HepG2 (cell line): ENCODE measurements around the gene CHST14. TPM values are rescaled to one million over a fixed set of nuclear protein-coding genes. Genes with fewer than 3 reads are reported as not detected.

Experiments used
- AKNA ChIP-seq: sonication (generic); formaldehyde crosslinking; IDR thresholded peaks from 2 replicates; pipeline ENCODE4 v1.4.0; 2020; ENCODE audit warnings: missing genetic modification reagents, borderline replicate concordance
- CEBPB ChIP-seq: IDR thresholded peaks from 2 replicates; pipeline ENCODE4 v1.6.1; 2011; ENCODE audit warnings: low read depth, low read length, improper control_type of control experiment, borderline replicate concordance
- DR1 ChIP-seq: sonication (generic); formaldehyde crosslinking; IDR thresholded peaks from 2 replicates; pipeline ENCODE4 v1.8.0; 2021; ENCODE audit warnings: mild to moderate bottlenecking, missing genetic modification reagents, inconsistent platforms
- GATAD2A ChIP-seq: IDR thresholded peaks from 2 replicates; pipeline ENCODE4 v1.6.1; 2016
- HIC2 ChIP-seq: sonication (generic); formaldehyde crosslinking; IDR thresholded peaks from 2 replicates; pipeline ENCODE4 v1.9.0; 2022; ENCODE audit warnings: low read depth, missing genetic modification reagents
- HNRNPK ChIP-seq: fragments of 200-400 bp; formaldehyde crosslinking; IDR thresholded peaks from 2 replicates; pipeline ENCODE4 v1.6.1; 2018; ENCODE audit warnings: low read length, low read depth, moderate library complexity, mild to moderate bottlenecking; ENCODE audit not compliant: poor library complexity, severe bottlenecking
- HOXA9 ChIP-seq: sonication (generic); formaldehyde crosslinking; IDR thresholded peaks from 2 replicates; pipeline ENCODE4 v1.8.1; 2022; ENCODE audit warnings: missing genetic modification reagents, mild to moderate bottlenecking, moderate library complexity, borderline replicate concordance
- JDP2 ChIP-seq: sonication (generic); formaldehyde crosslinking; IDR thresholded peaks from 2 replicates; pipeline ENCODE4 v1.8.1; 2022; ENCODE audit warnings: missing genetic modification reagents, borderline replicate concordance
- NCOA1 ChIP-seq: sonication (generic); formaldehyde crosslinking; IDR thresholded peaks from 2 replicates; pipeline ENCODE4 v1.9.0; 2021; ENCODE audit warnings: missing genetic modification reagents
- RFX1 ChIP-seq: fragments of 450-650 bp; IDR thresholded peaks from 2 replicates; pipeline ENCODE4 v1.6.1; 2017
- SRSF9 ChIP-seq: fragments of 200-400 bp; formaldehyde crosslinking; IDR thresholded peaks from 2 replicates; pipeline ENCODE4 v1.6.1; 2018; ENCODE audit warnings: borderline replicate concordance, mild to moderate bottlenecking, low read depth, low read length; ENCODE audit not compliant: insufficient read depth, poor library complexity, severe bottlenecking
- TCF12 ChIP-seq, 2 experiments: fragments of 450-650 bp in 1 of 2; sonication (generic) in 1 of 2; formaldehyde crosslinking in 1 of 2; IDR thresholded peaks; 2 replicates each; pipeline versions ENCODE4 v1.6.1 to v1.8.0; 2017 to 2022; ENCODE audit warnings: antibody characterized with exemption in 1 of 2, mild to moderate bottlenecking in 1 of 2, missing genetic modification reagents in 1 of 2, moderate library complexity in 1 of 2
- ZNF160 ChIP-seq: sonication (generic); formaldehyde crosslinking; IDR thresholded peaks from 2 replicates; pipeline ENCODE4 v1.8.0; 2022; ENCODE audit warnings: mild to moderate bottlenecking, inconsistent platforms, missing genetic modification reagents
- ZNF18 ChIP-seq: sonication (generic); formaldehyde crosslinking; IDR thresholded peaks from 2 replicates; pipeline ENCODE4 v1.8.0; 2022; ENCODE audit warnings: mild to moderate bottlenecking, missing genetic modification reagents; ENCODE audit not compliant: insufficient replicate concordance
- ZNF235 ChIP-seq: sonication (generic); formaldehyde crosslinking; IDR thresholded peaks from 2 replicates; pipeline ENCODE4 v1.8.1; 2023; ENCODE audit warnings: mild to moderate bottlenecking, missing genetic modification reagents, borderline replicate concordance
- ZNF292 ChIP-seq: sonication (generic); formaldehyde crosslinking; IDR thresholded peaks from 2 replicates; pipeline ENCODE4 v1.8.1; 2022; ENCODE audit warnings: mild to moderate bottlenecking, low read depth, missing genetic modification reagents, borderline replicate concordance
- ZNF703 ChIP-seq: sonication (generic); formaldehyde crosslinking; IDR thresholded peaks from 2 replicates; pipeline ENCODE4 v1.5.1; 2020; ENCODE audit warnings: missing genetic modification reagents, mild to moderate bottlenecking, moderate library complexity, borderline replicate concordance
- polyA plus RNA-seq, 8 experiments: library from polyadenylated mRNA; depleted of rRNA in 3 of 8; stranded (reverse) in 7 of 8; unstranded in 1 of 8; fragments of >200 nt; fragmentation: Illumina TruSeq in 4 of 8; extraction: Trizol in 4 of 8; gene quantifications; 2 replicates each; pipeline versions ENCODE4 v1.2.1 to v1.2.3, GENCODE V29; 2011 to 2016; ENCODE audit warnings: low read depth in 4 of 8, missing spikeins in 1 of 8, mixed read lengths in 1 of 8; ENCODE audit not compliant: insufficient read depth in 1 of 8
- total RNA-seq, 5 experiments: library from RNA; depleted of rRNA; stranded (reverse); fragments of >200 nt; fragmentation: Illumina TruSeq; extraction: Trizol; gene quantifications; 2 replicates each; pipeline ENCODE4 v1.2.3, GENCODE V29; 2016; ENCODE audit warnings: low read depth in 1 of 5
- TF ChIP-seq, protein P1 (sequence below): sonication (generic); formaldehyde crosslinking; IDR thresholded peaks from 2 replicates; pipeline ENCODE4 v1.5.1; 2020; ENCODE audit warnings: missing genetic modification reagents, mild to moderate bottlenecking, borderline replicate concordance
- TF ChIP-seq, protein P2 (sequence below): sonication (generic); formaldehyde crosslinking; IDR thresholded peaks from 2 replicates; pipeline ENCODE4 v1.8.1; 2023; ENCODE audit warnings: mild to moderate bottlenecking, missing genetic modification reagents, borderline replicate concordance

Gene CHST14
- total and polyA plus RNA-seq, 2 of the 13 experiments (the other 11 are each of a cell fraction or from before 2014, with no cell fraction given): 8.9 to 12.4 TPM

- no peak for TF ChIP-seq SRSF9
- TF ChIP-seq NCOA1 (CRISPR knock-in tag): no peak
- TF ChIP-seq ZNF18: no peak
- no peak for TF ChIP-seq TCF12 (IDR thresholded peaks at IDR 0.05)
- no peak for TF ChIP-seq TCF12 (CRISPR knock-in tag; IDR thresholded peaks at IDR 0.05)
- TF ChIP-seq CEBPB: peak; percentile 84
- no peak for TF ChIP-seq ZNF235
- TF ChIP-seq AKNA (CRISPR knock-in tag): no peak
- TF ChIP-seq, protein P1, sequence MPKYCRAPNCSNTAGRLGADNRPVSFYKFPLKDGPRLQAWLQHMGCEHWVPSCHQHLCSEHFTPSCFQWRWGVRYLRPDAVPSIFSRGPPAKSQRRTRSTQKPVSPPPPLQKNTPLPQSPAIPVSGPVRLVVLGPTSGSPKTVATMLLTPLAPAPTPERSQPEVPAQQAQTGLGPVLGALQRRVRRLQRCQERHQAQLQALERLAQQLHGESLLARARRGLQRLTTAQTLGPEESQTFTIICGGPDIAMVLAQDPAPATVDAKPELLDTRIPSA (CRISPR knock-in tag): no peak
- TF ChIP-seq HOXA9: no peak
- TF ChIP-seq RFX1: peak; percentile 58; the same call in 1 of the 2 replicates
- TF ChIP-seq JDP2 (CRISPR knock-in tag): no peak
- no peak for TF ChIP-seq HNRNPK
- TF ChIP-seq HIC2 (CRISPR knock-in tag): no peak
- TF ChIP-seq ZNF703 (CRISPR knock-in tag): no peak
- TF ChIP-seq ZNF292 (CRISPR knock-in tag): peak; percentile 50; the same call in 1 of the 2 replicates
- TF ChIP-seq DR1: no peak
- no peak for TF ChIP-seq GATAD2A (CRISPR knock-in tag)
- TF ChIP-seq, protein P2, sequence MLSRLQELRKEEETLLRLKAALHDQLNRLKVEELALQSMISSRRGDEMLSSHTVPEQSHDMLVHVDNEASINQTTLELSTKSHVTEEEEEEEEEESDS (CRISPR knock-in tag): no peak
- no peak for TF ChIP-seq ZNF160 (CRISPR knock-in tag)
Measured at GRCh38 chr15:40470423-40471104, at the start of gene CHST14 (continued).
